HL-60 (cell line): ENCODE measurements around the gene SPTAN1.

Experiments used
- DNase-seq, 2 experiments: peaks; one replicate each; pipeline ENCODE4 v3.0.0-alpha.2; 2010 to 2020; ENCODE audit warnings: low read depth in 1 of 2, low spot score in 1 of 2
- H3K27ac ChIP-seq: fragments of 250-450 bp; sonication (Bioruptor Pico); replicated peaks from 2 replicates; pipeline ENCODE4 v1.5.1; 2020; ENCODE audit warnings: mild to moderate bottlenecking, moderate library complexity
- H3K27me3 ChIP-seq: fragments of 250-450 bp; sonication (Bioruptor Pico); 2 replicates; pipeline ENCODE4 v1.5.1; 2021; ENCODE audit warnings: mild to moderate bottlenecking, moderate library complexity; ENCODE audit not compliant: insufficient read depth, poor library complexity, severe bottlenecking
- H3K4me3 ChIP-seq: replicated peaks from 2 replicates; pipeline ENCODE4 v1.5.1; 2011; ENCODE audit warnings: mild to moderate bottlenecking, control low read depth, low read length; ENCODE audit not compliant: insufficient read depth
- CTCF ChIP-seq: IDR thresholded peaks from one replicate; pipeline ENCODE4 v1.5.1; 2011; ENCODE audit warnings: low read length, control low read depth, inconsistent platforms; ENCODE audit not compliant: insufficient read depth
- GABPA ChIP-seq: IDR thresholded peaks from 2 replicates; pipeline ENCODE4 v1.6.1; 2012; ENCODE audit warnings: low read depth
- POLR2AphosphoS5 ChIP-seq: IDR thresholded peaks from 2 replicates; pipeline ENCODE4 v1.6.1; 2012; ENCODE audit warnings: low read depth
- REST ChIP-seq: IDR thresholded peaks from 2 replicates; pipeline ENCODE4 v1.6.1; 2012; ENCODE audit warnings: low read depth; ENCODE audit not compliant: insufficient replicate concordance
- SPI1 ChIP-seq: IDR thresholded peaks from 2 replicates; pipeline ENCODE4 v1.6.1; 2012; ENCODE audit warnings: low read depth, mild to moderate bottlenecking, borderline replicate concordance

Gene SPTAN1

DNA sequence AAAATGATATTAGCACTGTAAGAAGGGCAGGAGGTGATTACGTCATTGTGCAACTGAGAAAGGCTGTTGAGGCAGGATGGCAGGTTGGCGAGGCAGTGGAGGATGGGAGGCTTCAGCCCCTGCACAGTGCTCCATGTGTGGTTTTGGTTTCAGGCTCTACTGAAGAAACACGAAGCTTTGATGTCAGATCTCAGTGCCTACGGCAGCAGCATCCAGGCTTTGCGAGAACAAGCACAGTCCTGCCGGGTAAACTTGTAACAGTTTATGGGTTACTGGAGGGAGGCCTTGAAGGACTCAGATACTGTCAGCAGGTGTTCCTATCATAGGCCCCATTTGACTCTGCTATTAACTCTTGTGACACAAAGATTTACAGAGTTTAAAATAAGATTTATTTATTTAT, 35.1 kb downstream of the SPTAN1 start:
- Histone ChIP-seq H3K4me3 (no peak overlapping the region), H3K27ac (no peak overlapping the region), H3K27me3 (no peaks in the 10 kb centered on the region)
- no peak for DNase-seq
- TF ChIP-seq SPI1 (no peak), POLR2AphosphoS5 (no peak), REST (no peak)

GRCh38 chr9:128588581-128589233, 36.3 kb downstream of the SPTAN1 start:
- TF ChIP-seq REST (no peak), SPI1 (no peak), CTCF (no peak), GABPA (no peak), POLR2AphosphoS5 (no peak)
- DNase-seq, result no peak
- Histone ChIP-seq H3K27me3 (no peaks in the 10 kb centered on the region), H3K4me3 (no peak overlapping the region), H3K27ac (no peak overlapping the region)

GRCh38 chr9:128593039-128593438, 40.7 kb downstream of the SPTAN1 start:
- no peaks in the 10 kb centered on the region for H3K27me3 ChIP-seq
- no peak overlapping the region for H3K4me3 ChIP-seq
- TF ChIP-seq POLR2AphosphoS5, result no peak
- no peak for TF ChIP-seq SPI1
- no peak for TF ChIP-seq CTCF
- TF ChIP-seq REST, result no peak
- TF ChIP-seq GABPA, result no peak
- no peak overlapping the region for H3K27ac ChIP-seq
- no peak for DNase-seq
